Measurements from ENCODE around the gene SKAP1. TPM values are rescaled to one million over a fixed set of nuclear protein-coding genes. Genes with fewer than 3 reads are reported as not detected.

The SKAP1 gene
- total RNA-seq, 3 donors from 2014 or later = 2.2 to 3.2 (median 2.4) TPM

DNA sequence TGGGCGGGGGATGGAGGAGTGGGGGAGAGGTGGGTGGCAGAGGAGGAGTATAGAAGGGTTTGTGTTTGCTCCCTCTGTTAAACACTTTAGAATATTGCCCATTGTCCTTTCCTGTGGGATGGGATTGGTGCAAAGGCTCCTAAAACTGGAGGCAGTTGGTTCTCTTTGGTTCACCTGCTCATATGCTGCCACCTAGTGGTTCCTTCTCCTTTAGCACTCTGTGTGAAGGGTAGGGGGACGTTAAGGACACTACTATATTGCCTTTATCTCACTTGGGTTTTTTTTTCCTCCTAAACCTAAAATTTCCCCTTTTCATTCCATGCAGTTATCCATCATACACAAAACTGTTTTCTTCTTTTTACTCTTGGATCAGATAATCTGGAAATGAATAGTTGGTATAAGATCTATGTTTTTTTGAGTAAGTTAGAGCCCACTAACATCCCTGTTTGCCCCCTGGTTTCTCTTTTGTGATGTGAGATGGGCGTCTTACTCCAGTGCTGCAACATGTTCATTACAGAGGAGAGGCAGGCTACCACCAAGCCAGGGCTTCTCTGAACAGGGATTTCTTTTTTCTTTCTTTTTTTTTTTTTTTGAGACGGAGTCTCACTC is 298.7 kb downstream of the SKAP1 start:
- peak in 1 of 3 donors; percentile 86 for DNase-seq
- H3K4me3 ChIP-seq = no peak overlapping the region
- H3K4me1 ChIP-seq (ENCODE audit: low read depth) = no peaks in the 10 kb centered on the region
- H3K36me3 ChIP-seq (ENCODE audit: low read depth) = no peaks in the 10 kb centered on the region
- H3K9me3 ChIP-seq = no peaks in the 10 kb centered on the region
- ATAC-seq = peak; percentile 85
- TF ChIP-seq, protein P1, sequence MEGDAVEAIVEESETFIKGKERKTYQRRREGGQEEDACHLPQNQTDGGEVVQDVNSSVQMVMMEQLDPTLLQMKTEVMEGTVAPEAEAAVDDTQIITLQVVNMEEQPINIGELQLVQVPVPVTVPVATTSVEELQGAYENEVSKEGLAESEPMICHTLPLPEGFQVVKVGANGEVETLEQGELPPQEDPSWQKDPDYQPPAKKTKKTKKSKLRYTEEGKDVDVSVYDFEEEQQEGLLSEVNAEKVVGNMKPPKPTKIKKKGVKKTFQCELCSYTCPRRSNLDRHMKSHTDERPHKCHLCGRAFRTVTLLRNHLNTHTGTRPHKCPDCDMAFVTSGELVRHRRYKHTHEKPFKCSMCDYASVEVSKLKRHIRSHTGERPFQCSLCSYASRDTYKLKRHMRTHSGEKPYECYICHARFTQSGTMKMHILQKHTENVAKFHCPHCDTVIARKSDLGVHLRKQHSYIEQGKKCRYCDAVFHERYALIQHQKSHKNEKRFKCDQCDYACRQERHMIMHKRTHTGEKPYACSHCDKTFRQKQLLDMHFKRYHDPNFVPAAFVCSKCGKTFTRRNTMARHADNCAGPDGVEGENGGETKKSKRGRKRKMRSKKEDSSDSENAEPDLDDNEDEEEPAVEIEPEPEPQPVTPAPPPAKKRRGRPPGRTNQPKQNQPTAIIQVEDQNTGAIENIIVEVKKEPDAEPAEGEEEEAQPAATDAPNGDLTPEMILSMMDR (IDR thresholded peaks at IDR 0.05) = peak; percentile 42
- intact Hi-C loops (cut with DNase I, micrococcal nuclease) = loop anchor here in 1 of 2 donors (5.0 kb wide), 1 partner anchor 104 kb away; no protein-coding TSS in a partner anchor

DNA sequence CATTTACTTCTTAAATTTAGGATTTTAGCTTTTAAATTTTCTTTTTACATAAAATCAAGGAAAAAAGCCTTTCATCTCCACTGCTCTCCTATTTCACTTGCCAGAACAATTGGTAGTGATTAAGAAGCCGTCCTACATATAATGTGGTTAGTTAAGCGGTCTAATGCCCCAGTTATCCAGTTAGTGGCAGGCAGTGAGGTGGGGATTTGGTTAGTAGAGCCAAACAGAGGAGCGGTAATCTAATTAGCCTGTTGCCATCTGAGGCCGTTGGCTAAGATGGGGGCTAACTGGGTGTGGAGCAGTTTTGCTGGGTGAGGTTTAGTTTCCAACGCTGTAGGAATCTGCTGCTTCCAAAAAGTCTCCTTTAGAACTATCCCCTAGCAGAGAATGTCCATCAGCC is 300.0 kb downstream of the SKAP1 start:
- Histone ChIP-seq H3K4me3 (no peak overlapping the region), H3K9me3 (no peaks in the 10 kb centered on the region), H3K4me1 (ENCODE audit: low read depth) (no peaks in the 10 kb centered on the region), H3K36me3 (ENCODE audit: low read depth) (no peaks in the 10 kb centered on the region)
- intact Hi-C loops (cut with DNase I, micrococcal nuclease) = loop anchor here in 1 of 2 donors (5.0 kb wide), 1 partner anchor 103 kb away; no protein-coding TSS in a partner anchor
- ATAC-seq = no peak
- TF ChIP-seq, protein P1 (IDR thresholded peaks at IDR 0.05) = no peak
- no peak for DNase-seq

DNA sequence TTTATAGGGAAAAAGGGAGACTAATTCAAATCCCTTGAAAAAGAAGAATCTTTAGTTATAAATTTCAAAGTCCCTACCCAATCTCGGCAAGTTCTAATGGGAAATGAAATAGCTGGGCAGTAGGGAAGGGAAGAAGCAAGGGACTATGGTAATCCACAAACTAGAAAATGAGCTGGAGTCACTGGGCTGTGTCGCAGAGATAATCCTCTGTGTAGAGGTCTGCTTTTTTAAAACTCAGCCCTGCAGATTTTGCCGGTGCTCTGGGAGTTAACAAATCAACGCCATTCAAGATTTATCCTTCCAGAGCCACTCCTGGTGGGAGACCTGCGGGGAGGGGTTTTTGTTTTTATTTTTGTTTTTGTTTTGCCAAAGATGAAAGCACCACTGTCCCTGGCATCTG is 301.6 kb downstream of the SKAP1 start:
- Histone ChIP-seq H3K4me3 (no peak overlapping the region), H3K36me3 (ENCODE audit: low read depth) (no peaks in the 10 kb centered on the region), H3K4me1 (ENCODE audit: low read depth) (no peaks in the 10 kb centered on the region), H3K9me3 (no peaks in the 10 kb centered on the region)
- DNase-seq = no peak
- intact Hi-C loops (cut with DNase I, micrococcal nuclease) = no loop called here
- ATAC-seq = no peak
- TF ChIP-seq, protein P1 (IDR thresholded peaks at IDR 0.05) = no peak

DNA sequence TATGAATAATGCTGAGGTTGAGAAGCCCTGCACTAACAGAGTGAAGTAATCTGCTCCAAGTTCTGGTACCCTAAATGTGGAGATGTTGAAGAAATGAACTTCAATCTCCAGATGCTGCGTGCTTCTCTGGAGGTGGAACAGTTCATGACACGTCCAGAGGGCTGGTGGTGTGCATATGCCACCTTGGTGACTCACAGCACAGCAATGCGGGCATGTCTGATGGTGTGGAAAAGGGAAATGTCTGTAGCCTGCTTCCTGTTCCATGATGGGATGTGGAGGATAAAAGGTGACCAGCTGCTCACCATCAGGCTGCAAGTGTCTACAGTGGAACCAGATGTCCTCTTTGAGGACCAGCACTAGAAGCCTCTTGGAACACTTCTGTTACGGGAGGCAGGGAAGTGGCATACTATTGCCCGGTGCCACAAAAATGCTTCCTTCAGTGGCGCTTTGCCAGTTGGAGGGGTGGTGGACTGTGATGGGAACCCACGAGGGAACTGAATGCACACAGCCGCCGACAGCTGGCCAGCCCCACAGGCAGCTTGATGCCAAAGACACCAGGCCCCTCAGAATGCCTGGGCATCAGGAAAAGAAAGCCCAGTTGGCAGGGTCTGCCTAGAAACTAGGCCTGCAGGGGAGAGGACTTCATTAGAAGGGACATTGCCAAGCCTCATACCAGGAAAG is 302.5 kb downstream of the SKAP1 start:
- H3K4me3 ChIP-seq = no peak overlapping the region
- DNase-seq = no peak
- ATAC-seq = peak; percentile 64
- H3K4me1 ChIP-seq (ENCODE audit: low read depth) = no peaks in the 10 kb centered on the region
- intact Hi-C loops (cut with DNase I, micrococcal nuclease) = no loop called here
- no peaks in the 10 kb centered on the region for H3K9me3 ChIP-seq
- H3K36me3 ChIP-seq (ENCODE audit: low read depth) = no peaks in the 10 kb centered on the region
- TF ChIP-seq, protein P1 (IDR thresholded peaks at IDR 0.05) = no peak

DNA sequence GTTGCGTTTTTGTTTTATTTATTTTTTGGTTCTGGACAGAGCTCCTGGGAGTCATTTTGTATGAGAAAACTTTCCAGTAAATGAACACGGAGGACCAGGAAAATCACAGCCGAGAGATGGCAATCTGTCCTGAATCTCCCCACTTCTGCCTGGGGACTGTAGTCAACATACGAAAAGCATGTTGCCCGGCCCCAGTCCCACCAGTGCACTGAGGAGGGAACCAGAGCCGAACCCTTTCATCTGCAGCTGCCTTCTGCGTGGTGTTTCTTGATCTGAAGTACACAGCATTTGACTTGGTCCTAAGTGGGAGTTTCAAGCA is 303.5 kb downstream of the SKAP1 start:
- no peak for DNase-seq
- no peaks in the 10 kb centered on the region for H3K9me3 ChIP-seq
- H3K36me3 ChIP-seq (ENCODE audit: low read depth) = no peaks in the 10 kb centered on the region
- ATAC-seq = no peak
- TF ChIP-seq, protein P1 (IDR thresholded peaks at IDR 0.05) = no peak
- intact Hi-C loops (cut with DNase I, micrococcal nuclease) = no loop called here
- no peaks in the 10 kb centered on the region for H3K4me1 ChIP-seq (ENCODE audit: low read depth)
- no peak overlapping the region for H3K4me3 ChIP-seq

Data from mucosa of descending colon (tissue), 3 donors.